COR-L47 (cell line): ENCODE measurements around the gene SOX5.
"Not testable (repeated sequence)": the region's sequence is repeated elsewhere in the genome, so short reads cannot be mapped to it uniquely, and the experiment has no call there.

Experiments used
- DNase-seq: peaks from one replicate; lab custom pipeline; 2025; lab: John Stamatoyannopoulos, UW

Gene SOX5

GRCh38 chr12:23542187-23542586 is 407.3 kb downstream of the SOX5 start:
- DNase-seq = no peak

GRCh38 chr12:23540572-23540971 is 408.9 kb downstream of the SOX5 start:
- DNase-seq = no peak

DNA sequence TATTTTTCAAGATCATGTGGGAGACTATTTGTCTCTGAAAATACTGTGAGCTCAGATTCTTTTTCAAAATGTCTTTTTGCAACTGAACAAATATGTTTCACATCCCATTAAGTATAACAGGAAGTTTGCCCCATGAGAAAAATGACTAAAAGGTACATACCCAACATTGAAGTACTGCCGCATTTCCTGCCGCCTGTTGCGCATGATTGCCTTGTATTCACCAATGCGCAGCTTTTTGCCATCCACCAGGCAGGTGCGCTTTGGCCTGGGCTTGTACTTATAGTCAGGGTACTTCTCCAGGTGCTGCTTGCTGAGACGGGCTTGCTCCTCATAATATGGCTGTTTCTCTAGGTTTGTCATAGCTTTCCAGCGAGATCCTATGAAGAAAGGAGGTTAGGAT is 413.2 kb downstream of the SOX5 start:
- no peak for DNase-seq

DNA sequence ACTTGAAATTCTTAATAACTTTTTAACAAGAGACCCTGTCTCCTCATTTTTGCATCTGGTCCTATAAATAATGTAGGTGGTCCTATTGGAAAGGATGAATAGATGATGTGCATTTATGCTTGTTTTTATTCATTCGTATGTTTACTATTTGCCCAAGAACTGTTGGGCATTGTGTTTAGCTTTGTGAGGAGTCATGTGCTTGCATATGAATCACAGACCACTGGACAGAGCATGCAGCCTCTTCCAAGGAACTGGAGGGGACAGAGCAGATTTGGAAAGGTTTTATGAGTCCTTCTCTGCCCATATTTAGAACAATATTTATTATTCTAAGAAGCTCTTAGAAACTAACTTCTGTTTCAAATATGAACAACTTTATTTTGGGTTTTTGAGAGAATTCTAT is 414.0 kb downstream of the SOX5 start:
- no peak for DNase-seq

DNA sequence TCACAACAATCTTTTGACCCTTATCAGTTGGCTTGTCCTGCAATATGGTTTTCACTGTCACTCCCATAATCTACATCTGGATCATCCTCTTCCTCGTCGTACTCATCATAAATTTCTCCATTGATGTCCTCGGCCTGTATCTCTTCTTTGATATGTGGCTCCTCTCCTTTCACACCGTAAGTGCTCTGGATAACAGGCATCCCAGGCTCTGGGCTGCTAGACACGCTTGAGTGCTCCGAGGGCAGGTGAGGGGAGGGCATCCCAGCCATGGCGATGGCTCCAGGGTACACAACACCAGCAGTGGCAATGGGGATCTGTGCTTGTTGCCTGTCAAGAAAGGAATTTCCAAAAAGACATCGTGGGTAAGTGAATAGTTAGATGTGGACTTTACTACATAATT is 415.3 kb downstream of the SOX5 start:
- DNase-seq = no peak

- DNase-seq = no peak
Measured at GRCh38 chr12:23533699-23534098, 415.8 kb downstream of the SOX5 start.

DNA sequence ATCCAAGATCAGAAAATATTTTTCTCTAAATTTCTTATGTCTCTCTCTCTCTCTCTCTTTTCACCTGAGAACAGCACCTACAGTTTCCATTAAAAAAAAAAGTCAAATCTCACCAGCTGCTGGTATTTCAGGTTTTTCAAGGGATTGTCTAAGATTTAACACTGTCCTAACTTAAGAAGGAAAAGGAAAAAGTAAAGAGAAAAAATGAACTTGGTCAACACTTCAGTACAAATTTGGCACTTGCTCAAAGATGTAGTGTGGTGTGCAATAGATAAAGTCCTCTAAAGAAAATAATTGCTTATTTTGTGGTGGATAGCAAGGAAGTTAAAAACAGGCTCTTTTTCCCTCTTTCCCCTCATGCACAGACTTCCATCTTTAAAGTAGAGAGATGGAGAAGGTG is 416.2 kb downstream of the SOX5 start:
- no peak for DNase-seq

DNA sequence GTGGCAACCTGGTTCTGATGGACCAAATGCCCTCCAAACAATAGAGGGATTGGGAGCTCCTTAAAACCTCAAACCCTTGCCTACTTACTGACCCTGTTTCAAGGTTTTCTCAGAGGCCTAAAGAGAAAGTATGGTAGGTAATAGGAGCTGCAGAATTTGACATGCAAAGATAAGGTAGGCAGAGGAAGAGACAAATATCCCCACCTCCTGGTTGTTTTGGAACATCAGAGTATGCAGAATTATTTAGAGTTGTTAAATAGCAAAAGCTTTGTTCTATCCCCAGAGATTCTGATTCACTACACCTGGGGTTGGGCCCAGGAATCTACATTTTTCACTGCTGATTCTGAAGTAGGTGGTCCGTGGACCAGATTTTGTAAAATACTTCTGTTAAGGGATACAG is 421.2 kb downstream of the SOX5 start:
- no peak for DNase-seq

DNA sequence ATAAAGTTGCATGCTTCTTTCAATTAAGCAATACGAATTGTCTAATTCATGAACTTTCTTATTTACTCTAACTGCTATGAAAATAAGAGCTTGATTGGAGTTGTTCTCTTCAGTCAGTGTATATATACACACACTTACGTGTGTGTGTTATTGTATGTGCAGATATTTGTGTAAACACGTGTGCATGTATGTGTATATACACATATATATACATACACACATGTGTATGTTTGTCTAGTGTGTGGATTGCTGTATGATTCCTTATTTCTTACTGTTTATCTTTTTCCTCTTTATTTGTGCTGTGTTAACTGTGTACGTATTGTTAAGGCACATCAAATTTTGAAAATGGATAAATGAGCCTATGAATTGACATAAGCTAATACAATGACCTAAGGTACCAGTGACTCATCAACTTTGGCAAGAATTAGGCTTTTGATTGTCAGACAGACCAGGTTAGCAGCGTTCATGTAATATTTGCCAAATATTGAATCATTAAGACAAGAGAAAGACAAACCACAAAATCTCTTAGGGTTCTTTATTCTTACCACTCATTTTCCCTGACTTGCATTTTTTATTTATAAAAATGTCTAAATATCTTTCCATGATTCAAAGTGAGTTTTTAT is 423.9 kb downstream of the SOX5 start:
- DNase-seq = no peak

DNA sequence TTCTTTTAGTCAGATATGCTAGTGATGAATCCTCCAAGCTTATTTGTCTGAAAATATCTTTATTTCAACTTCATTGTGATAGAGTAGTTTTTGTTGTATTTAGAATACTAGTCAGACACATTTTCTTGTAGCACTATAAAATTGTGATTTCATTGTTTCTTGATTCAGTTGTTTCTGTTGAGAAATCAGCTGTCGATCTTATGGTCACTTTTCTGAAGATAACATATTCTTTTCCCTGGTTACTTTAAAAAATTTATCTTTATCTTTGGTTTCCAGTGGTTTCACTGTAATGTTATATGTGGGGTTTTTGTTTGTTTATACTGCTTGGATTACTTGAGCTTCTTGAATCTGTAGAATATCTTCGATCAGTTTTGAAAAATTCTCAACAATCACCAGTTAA is 426.1 kb downstream of the SOX5 start:
- DNase-seq = no peak

DNA sequence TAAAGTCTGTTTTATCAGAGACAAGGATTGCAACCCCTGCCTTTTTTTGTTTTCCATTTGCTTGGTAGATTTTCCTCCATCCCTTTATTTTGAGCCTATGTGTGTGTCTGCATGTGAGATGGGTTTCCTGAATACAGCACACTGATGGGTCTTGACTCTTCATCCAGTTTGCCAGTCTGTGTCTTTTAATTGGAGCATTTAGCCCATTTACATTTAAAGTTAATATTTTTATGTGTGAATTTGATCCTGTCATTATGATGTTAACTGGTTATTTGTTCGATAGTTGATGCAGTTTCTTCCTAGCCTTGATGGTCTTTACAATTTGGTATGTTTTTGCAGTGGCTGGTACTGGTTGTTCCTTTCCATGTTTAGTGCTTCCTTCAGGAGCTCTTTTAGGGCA is 430.0 kb downstream of the SOX5 start:
- DNase-seq = not testable (repeated sequence)

DNA sequence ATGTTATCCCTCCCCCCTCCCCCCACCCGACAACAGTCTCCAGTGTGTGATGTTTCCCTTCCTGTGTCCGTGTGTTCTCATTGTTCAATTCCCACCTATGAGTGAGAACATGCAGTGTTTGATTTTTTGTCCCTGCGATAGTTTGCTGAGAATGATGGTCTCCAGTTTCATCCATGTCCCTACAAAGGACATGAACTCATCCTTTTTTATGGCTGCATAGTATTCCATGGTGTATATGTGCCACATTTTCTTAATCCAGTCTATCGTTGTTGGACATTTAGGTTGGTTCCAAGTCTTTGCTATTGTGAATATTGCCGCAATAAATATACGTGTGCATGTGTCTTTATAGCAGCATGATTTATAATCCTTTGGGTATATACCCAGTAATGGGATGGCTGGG is 433.7 kb downstream of the SOX5 start:
- DNase-seq = not testable (repeated sequence)

DNA sequence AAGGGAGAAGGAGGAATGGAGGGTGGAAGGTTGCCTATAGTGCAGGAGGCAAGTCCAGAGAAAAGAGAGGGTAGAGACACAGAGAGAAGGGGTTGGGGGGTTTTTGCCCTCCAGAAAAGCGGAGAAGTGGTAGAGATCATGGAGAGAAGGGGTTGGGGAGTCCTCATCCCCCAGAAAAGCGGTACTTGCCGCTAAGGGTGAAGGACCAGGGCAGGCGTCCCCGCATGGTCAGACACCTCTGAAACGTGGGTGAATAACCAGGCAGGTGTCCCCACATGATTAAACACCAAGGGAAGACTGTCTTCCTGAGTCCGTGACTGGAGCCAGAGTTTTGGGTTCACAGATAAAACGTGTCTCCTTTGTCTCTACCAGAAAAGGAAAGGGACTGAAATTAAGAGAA is 439.0 kb downstream of the SOX5 start:
- DNase-seq = no peak

DNA sequence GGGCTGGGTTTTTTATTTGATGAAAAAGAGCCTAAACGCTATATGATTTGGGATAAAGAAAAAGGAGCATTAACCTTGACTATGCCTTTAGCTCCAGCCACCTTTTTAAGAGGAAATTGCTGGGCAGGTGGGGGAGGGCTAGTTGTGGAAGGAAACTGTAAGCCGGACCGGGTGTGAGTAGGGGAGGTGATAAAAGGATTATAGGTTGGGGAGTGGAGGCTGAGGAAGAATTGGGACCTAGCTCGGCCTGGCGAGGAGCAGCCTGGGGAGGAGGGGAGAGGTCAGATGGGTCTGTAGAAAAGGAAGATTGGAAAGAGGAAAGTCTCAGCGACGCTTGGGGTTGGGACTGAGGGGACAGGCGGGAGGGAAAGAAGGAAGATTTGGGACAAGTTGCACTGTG is 439.6 kb downstream of the SOX5 start:
- not testable (repeated sequence) for DNase-seq

- DNase-seq = not testable (repeated sequence)
Measured at GRCh38 chr12:23507785-23508184, 441.7 kb downstream of the SOX5 start.

DNA sequence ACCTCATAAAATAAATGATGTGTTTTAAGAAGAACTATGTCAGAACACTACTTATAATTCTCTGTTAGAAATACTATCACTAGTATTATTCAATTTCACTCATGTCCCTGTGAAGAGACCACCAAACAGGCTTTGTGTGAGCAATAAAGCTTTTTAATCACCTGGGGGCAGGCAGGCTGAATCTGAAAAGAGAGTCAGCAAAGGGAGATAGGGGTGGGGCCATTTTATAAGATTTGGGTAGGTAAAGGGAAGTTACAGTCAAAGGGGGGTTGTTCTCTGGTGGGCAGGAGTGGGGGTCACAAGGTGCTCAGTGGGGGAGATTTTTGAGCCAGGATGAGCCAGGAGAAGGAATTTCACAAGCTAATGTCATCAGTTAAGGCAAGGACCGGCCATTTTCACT is 443.7 kb downstream of the SOX5 start:
- DNase-seq = not testable (repeated sequence)

DNA sequence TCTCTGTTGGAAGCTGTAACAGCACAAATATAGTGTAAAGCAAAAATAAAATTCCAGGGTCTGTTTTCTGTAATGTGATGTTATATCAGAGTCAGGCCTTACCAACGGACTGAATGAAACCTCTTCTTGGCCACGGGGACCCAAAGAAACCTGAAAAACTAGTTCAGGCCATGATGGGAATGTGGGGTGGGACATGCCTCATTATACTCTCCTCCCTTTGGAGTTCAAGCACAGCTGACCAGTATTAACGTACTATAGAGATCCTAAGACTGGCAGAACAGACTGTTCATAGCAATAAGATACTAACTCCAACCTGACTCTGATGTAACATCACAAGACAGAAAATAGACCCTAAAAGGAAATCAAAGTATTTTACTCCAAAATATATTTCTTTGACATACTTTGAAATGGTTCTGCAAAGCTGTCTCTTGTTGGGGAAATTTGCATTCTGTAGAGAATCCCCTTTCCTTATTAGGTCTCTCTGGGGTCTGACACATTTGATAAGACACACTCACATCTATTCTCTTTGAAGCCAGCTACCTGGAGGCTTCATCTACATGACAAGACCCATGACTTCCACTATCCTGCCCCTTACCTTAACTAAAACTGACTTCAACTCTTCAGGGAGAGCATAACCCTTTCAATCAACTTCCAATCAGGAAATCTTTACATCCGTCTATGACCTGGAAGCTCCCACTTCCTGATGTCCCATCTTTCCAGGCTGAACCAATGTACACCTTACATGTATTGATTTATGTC is 444.6 kb downstream of the SOX5 start:
- DNase-seq = no peak

DNA sequence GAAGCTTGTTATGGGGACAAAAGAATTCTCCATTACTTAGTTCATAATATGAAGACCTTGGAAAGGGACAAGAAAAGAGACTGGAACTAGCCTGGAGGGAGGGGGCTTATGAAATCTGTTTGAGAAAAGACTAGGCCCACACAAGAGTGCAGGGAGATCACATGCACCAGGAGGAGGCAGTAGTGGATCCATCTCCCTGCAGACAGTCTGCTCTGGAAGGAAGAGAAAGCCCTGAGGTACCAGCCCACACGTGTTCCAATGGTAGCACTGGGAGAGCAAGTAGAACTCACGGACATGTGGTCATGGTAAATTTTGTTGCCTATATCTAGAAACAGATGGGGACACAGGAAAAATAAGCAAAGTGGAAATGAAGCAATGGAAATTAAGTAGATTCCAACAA is 445.4 kb downstream of the SOX5 start:
- no peak for DNase-seq

GRCh38 chr12:23503544-23503943 is 445.9 kb downstream of the SOX5 start:
- no peak for DNase-seq

DNA sequence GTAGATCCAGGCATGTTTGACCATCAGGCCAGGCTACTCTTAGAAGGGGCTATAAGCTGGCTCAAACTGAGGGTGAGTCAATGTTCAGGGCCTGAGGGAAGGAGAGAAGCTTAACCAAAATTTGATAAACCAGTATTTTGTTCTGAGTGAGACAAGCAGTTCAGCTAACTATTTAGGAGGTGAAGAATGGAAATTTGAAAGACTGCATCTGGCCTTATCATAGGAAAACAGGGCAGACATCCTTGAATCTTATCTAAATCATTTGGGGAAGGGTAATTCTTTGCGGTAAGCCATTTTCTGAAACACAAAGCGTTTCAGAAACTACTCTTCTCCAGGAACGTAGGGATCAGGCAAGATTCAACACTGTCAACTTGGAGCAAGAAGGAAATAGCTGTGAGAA is 447.2 kb downstream of the SOX5 start:
- no peak for DNase-seq

- DNase-seq = no peak
Measured at GRCh38 chr12:23495472-23495871, 454.0 kb downstream of the SOX5 start.

DNA sequence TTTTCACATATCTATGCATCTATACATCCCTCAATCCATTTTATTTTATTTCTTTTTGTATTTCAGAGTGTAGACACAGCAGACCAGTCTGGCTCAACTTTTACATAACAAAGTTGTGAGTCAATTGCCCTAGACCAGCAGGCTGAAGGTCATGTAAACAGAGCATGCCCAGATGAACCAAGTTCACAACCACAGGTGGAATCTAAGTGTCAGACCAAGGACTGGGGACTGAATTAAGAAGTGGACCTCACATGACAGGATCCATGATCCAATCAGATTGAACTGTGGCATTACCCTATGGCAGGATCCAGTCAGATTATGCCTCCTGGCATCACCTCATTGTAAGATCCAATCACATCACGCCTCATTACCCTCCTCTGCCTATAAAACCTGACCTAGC is 455.8 kb downstream of the SOX5 start:
- no peak for DNase-seq

- not testable (repeated sequence) for DNase-seq
Measured at GRCh38 chr12:23491029-23491428, 458.4 kb downstream of the SOX5 start.

- DNase-seq = no peak
Measured at GRCh38 chr12:23488130-23488529, 461.3 kb downstream of the SOX5 start.
